BLaER1 (cell line): ENCODE data around the gene SAMD14.

Experiments used
- H3K27ac ChIP-seq: shearing (Covaris generic); formaldehyde crosslinking; 2 replicates; pipeline ENCODE4 v1.8.1; 2022
- H3K27me3 ChIP-seq: shearing (Covaris generic); formaldehyde crosslinking; 2 replicates; pipeline ENCODE4 v1.8.1; 2022
- H3K36me3 ChIP-seq: shearing (Covaris generic); formaldehyde crosslinking; 2 replicates; pipeline ENCODE4 v1.8.1; 2022
- H3K4me1 ChIP-seq: shearing (Covaris generic); formaldehyde crosslinking; 2 replicates; pipeline ENCODE4 v1.8.1; 2022
- H3K4me2 ChIP-seq: shearing (Covaris generic); formaldehyde crosslinking; 2 replicates; pipeline ENCODE4 v1.8.1; 2022
- H3K4me3 ChIP-seq: shearing (Covaris generic); formaldehyde crosslinking; 2 replicates; pipeline ENCODE4 v1.8.1; 2022
- H3K9ac ChIP-seq: shearing (Covaris generic); formaldehyde crosslinking; 2 replicates; pipeline ENCODE4 v1.8.1; 2022
- H3K9me3 ChIP-seq: shearing (Covaris generic); formaldehyde crosslinking; 2 replicates; pipeline ENCODE4 v1.8.1; 2022
- H4K20me1 ChIP-seq: shearing (Covaris generic); formaldehyde crosslinking; 2 replicates; pipeline ENCODE4 v1.8.1; 2022
- Cebpa-rat ChIP-seq: shearing (Covaris generic); IDR thresholded peaks from 2 replicates; pipeline ENCODE4 v1.8.1; 2022

The SAMD14 gene

DNA sequence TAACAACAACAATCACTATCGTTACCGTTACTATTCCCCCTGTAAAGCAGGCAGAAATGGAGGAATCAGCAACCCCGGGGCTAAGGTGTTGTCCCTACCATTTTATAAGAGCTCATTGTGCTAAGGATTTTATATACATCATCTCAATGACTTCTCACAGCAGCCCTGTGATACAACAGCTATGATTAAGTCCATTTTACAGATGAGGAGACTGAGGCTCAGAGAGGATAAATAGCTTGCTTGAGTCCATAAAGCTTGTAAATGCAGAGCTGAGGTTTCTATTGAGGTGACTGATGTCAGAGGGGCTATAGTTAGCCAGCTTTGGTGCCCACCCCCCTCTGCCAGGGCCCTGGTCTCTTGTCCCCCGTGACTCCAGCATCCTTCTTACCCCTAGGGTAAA, 51.5 kb downstream of the SAMD14 start:
- Histone ChIP-seq H3K9me3 (no peaks in the 10 kb centered on the region), H3K4me3 (no peak overlapping the region), H3K27ac (no peak overlapping the region), H3K4me1 (no peaks in the 10 kb centered on the region), H3K4me2 (no peak overlapping the region), H3K9ac (no peak overlapping the region), H4K20me1 (no peaks in the 10 kb centered on the region), H3K27me3 (no peaks in the 10 kb centered on the region), H3K36me3 (no peaks in the 10 kb centered on the region)
- no peak for TF ChIP-seq Cebpa-rat

GRCh38 chr17:50076591-50077235, 53.2 kb downstream of the SAMD14 start:
- TF ChIP-seq Cebpa-rat, result no peak
- no peak overlapping the region for H3K4me2 ChIP-seq
- no peaks in the 10 kb centered on the region for H3K36me3 ChIP-seq
- H3K27me3 ChIP-seq, result no peaks in the 10 kb centered on the region
- H3K9ac ChIP-seq, result no peak overlapping the region
- H3K4me1 ChIP-seq, result no peaks in the 10 kb centered on the region
- H3K4me3 ChIP-seq, result no peak overlapping the region
- H3K9me3 ChIP-seq, result no peaks in the 10 kb centered on the region
- H3K27ac ChIP-seq, result no peak overlapping the region
- H4K20me1 ChIP-seq, result no peaks in the 10 kb centered on the region

- Histone ChIP-seq H3K9ac (no peak overlapping the region), H3K27ac (no peak overlapping the region), H3K27me3 (no peaks in the 10 kb centered on the region), H3K9me3 (peaks cover 4% of the 10 kb centered on the region; the same call in 1 of the 2 replicates), H3K36me3 (no peaks in the 10 kb centered on the region), H3K4me3 (no peak overlapping the region), H4K20me1 (no peaks in the 10 kb centered on the region), H3K4me2 (no peak overlapping the region), H3K4me1 (no peaks in the 10 kb centered on the region)
- no peak for TF ChIP-seq Cebpa-rat
These were observed 53.8 kb downstream of the SAMD14 start for GRCh38 chr17:50076221-50076590.

DNA sequence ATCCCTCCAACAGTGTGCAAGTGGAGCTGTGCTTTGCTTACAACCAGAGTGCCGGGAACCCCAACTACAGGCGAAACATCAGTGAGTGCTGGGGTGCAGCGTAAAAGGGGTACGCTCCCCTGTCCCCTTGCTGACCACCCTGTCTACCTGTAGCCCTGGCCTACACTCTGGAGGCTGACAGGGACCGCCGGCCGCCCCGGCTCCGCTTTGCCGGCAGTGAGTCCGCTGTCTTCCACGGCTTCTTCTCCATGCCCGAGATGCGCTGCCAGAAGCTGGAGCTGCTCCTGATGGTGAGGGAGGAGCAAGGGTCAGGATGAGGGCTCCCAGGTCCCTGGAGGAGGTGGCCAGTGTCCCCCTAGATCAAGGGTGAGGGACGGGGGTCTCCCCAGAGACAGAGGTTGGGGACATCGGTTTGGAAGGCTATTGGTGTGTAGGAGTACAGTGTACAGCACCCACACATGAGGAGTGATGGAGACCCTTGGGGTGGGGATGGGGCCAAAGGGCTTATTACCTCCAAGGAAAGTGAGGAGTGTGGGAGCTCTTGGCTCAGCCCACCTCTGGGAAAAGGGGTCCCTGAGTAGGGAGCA, 54.4 kb downstream of the SAMD14 start:
- no peaks in the 10 kb centered on the region for H3K36me3 ChIP-seq

GRCh38 chr17:50074227-50074626, 55.7 kb downstream of the SAMD14 start:
- H3K4me1 ChIP-seq, result no peaks in the 10 kb centered on the region
- no peaks in the 10 kb centered on the region for H3K27me3 ChIP-seq
- no peaks in the 10 kb centered on the region for H4K20me1 ChIP-seq
- TF ChIP-seq Cebpa-rat, result no peak
- H3K4me2 ChIP-seq, result no peak overlapping the region
- no peak overlapping the region for H3K27ac ChIP-seq
- H3K9ac ChIP-seq, result no peak overlapping the region
- H3K4me3 ChIP-seq, result no peak overlapping the region
- no peaks in the 10 kb centered on the region for H3K36me3 ChIP-seq
- peaks cover 4% of the 10 kb centered on the region; the same call in 1 of the 2 replicates for H3K9me3 ChIP-seq

More for the DNA sequence above, 54.4 kb downstream of the SAMD14 start:
- Histone ChIP-seq H3K27ac (no peak overlapping the region), H4K20me1 (no peaks in the 10 kb centered on the region), H3K4me3 (no peak overlapping the region), H3K9me3 (peaks cover 4% of the 10 kb centered on the region; the same call in 1 of the 2 replicates), H3K4me2 (no peak overlapping the region), H3K9ac (no peak overlapping the region), H3K4me1 (no peaks in the 10 kb centered on the region), H3K27me3 (no peaks in the 10 kb centered on the region)
- TF ChIP-seq Cebpa-rat, result no peak

GRCh38 chr17:50072925-50073324, 57.0 kb downstream of the SAMD14 start:
- no peaks in the 10 kb centered on the region for H3K27me3 ChIP-seq
- H3K36me3 ChIP-seq, result no peaks in the 10 kb centered on the region
- H3K9ac ChIP-seq, result no peak overlapping the region
- H3K9me3 ChIP-seq, result peaks cover 4% of the 10 kb centered on the region; the same call in 1 of the 2 replicates
- no peak overlapping the region for H3K4me2 ChIP-seq
- no peak overlapping the region for H3K4me3 ChIP-seq
- H3K27ac ChIP-seq, result no peak overlapping the region
- no peaks in the 10 kb centered on the region for H4K20me1 ChIP-seq
- H3K4me1 ChIP-seq, result no peaks in the 10 kb centered on the region
- no peak for TF ChIP-seq Cebpa-rat

DNA sequence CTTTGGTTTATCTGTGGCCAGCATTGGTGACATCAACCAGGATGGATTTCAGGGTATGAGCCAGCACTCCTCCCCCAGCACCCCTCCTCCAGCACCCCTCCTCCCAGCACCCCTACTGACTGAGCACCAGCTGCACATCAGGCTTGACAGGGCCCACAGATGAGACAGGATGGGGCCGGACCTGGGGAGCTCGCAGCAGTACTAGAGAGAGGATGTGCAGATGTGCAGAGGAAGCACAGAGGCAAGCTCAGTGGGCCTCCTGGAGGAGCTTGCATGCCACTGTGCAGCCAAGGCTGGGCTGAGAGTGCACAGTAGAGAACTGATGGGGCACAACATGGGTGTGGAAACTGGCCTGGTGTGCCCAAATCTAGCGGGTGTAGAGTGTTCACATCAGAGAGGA, 57.8 kb downstream of the SAMD14 start:
- no peak overlapping the region for H3K9ac ChIP-seq
- H3K4me1 ChIP-seq, result no peaks in the 10 kb centered on the region
- no peak overlapping the region for H3K4me3 ChIP-seq
- H3K27me3 ChIP-seq, result no peaks in the 10 kb centered on the region
- H3K36me3 ChIP-seq, result no peaks in the 10 kb centered on the region
- no peaks in the 10 kb centered on the region for H4K20me1 ChIP-seq
- H3K9me3 ChIP-seq, result peaks cover 4% of the 10 kb centered on the region; the same call in 1 of the 2 replicates
- no peak overlapping the region for H3K27ac ChIP-seq
- no peak for TF ChIP-seq Cebpa-rat
- H3K4me2 ChIP-seq, result no peak overlapping the region

DNA sequence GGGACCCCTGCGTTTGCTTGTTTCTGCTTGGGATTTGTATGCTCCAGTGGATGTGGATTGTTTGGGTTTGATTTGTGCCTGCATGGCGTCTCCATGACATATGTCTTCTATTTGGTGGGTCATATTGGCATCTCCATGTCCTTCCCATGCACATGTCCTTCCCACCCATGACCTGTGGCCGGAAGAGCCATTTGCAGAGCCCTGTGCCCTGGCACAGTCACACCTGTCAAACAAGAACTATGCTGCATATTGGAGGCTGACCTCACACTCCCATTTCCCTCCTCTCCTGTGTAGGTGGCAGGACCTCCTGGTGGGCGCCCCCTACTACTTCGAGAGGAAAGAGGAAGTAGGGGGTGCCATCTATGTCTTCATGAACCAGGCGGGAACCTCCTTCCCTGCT, 58.3 kb downstream of the SAMD14 start:
- peaks cover 4% of the 10 kb centered on the region; the same call in 1 of the 2 replicates for H3K9me3 ChIP-seq
- H3K9ac ChIP-seq, result no peak overlapping the region
- no peaks in the 10 kb centered on the region for H4K20me1 ChIP-seq
- H3K4me3 ChIP-seq, result no peak overlapping the region
- no peak overlapping the region for H3K27ac ChIP-seq
- H3K4me2 ChIP-seq, result no peak overlapping the region
- TF ChIP-seq Cebpa-rat, result no peak
- no peaks in the 10 kb centered on the region for H3K36me3 ChIP-seq
- H3K27me3 ChIP-seq, result no peaks in the 10 kb centered on the region
- no peaks in the 10 kb centered on the region for H3K4me1 ChIP-seq

- no peak overlapping the region for H3K4me3 ChIP-seq
- no peaks in the 10 kb centered on the region for H4K20me1 ChIP-seq
- no peaks in the 10 kb centered on the region for H3K36me3 ChIP-seq
- no peaks in the 10 kb centered on the region for H3K27me3 ChIP-seq
- no peak overlapping the region for H3K4me2 ChIP-seq
- H3K9ac ChIP-seq, result no peak overlapping the region
- no peak overlapping the region for H3K27ac ChIP-seq
- TF ChIP-seq Cebpa-rat, result no peak
- peaks cover 4% of the 10 kb centered on the region; the same call in 1 of the 2 replicates for H3K9me3 ChIP-seq
- H3K4me1 ChIP-seq, result no peaks in the 10 kb centered on the region
These were observed 58.9 kb downstream of the SAMD14 start for GRCh38 chr17:50070908-50071680.

GRCh38 chr17:50067996-50068395, 62.0 kb downstream of the SAMD14 start:
- H3K27ac ChIP-seq, result no peak overlapping the region
- no peak overlapping the region for H3K4me2 ChIP-seq
- H3K36me3 ChIP-seq, result no peaks in the 10 kb centered on the region
- TF ChIP-seq Cebpa-rat, result no peak
- no peaks in the 10 kb centered on the region for H3K27me3 ChIP-seq
- no peak overlapping the region for H3K4me3 ChIP-seq
- H3K9ac ChIP-seq, result no peak overlapping the region
- H3K9me3 ChIP-seq, result peaks cover 4% of the 10 kb centered on the region; the same call in 1 of the 2 replicates
- no peaks in the 10 kb centered on the region for H4K20me1 ChIP-seq
- H3K4me1 ChIP-seq, result no peaks in the 10 kb centered on the region
